ENCODE results near the gene CASTOR1.

Gene CASTOR1

DNA sequence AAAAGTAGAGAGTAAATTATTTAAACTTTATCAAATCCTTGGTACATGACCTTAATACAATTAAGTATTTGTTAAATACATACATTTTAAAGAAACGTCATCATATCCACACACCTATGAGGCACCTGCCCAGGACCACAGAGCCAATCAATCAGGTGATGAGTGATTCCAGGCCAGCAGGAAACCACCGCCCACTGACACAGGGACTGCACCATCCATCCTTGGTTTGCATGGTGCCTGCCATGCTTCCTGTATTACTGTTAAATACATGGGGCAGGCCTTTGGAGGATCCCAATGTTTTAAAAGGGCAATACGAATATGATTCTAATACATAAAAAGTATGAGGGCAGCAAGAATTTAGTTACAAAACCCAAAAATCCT is 44.4 kb upstream of the CASTOR1 start:
- no peak for DNase-seq (ENCODE audit: low read depth)
- TF ChIP-seq, protein P1, sequence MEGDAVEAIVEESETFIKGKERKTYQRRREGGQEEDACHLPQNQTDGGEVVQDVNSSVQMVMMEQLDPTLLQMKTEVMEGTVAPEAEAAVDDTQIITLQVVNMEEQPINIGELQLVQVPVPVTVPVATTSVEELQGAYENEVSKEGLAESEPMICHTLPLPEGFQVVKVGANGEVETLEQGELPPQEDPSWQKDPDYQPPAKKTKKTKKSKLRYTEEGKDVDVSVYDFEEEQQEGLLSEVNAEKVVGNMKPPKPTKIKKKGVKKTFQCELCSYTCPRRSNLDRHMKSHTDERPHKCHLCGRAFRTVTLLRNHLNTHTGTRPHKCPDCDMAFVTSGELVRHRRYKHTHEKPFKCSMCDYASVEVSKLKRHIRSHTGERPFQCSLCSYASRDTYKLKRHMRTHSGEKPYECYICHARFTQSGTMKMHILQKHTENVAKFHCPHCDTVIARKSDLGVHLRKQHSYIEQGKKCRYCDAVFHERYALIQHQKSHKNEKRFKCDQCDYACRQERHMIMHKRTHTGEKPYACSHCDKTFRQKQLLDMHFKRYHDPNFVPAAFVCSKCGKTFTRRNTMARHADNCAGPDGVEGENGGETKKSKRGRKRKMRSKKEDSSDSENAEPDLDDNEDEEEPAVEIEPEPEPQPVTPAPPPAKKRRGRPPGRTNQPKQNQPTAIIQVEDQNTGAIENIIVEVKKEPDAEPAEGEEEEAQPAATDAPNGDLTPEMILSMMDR (conservative IDR thresholded peaks at IDR 0.05; ENCODE audit: low read depth, low read length), result no peak
- H3K4me3 ChIP-seq (ENCODE audit: low read length), result no peak overlapping the region

DNA sequence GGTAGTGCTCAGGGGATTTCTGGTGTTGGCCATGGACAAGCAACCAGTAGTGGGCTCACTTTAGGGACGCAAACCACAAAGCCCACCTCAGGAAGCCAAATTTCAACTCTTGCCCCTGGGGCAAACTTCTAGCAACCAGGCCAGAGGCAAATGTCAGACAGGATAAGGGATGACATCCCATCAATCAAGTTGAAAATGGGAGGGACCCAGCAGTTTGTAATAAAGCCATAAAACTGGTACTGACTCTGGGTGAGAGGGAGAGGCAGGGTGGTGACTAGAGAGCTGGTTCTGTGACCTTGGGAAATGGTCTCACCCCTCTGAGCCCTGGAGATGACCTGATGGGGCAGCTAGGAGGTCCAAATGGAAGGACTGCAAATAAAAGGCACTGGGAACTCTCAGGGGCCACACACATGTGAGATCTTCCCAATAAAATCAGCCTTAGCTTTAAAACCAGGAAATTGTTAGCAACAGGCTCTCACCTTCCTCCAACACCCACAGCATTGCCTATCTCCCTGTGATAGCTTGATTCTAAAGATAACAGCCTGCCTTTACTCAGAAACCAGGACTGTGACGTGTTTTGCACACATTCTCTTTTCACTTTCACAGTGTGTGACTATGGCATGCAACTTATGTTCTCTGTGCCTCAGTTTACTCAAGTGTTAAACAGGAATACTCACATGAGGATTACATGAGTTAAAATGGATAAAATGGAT is 43.8 kb upstream of the CASTOR1 start:
- no peak overlapping the region for H3K4me3 ChIP-seq (ENCODE audit: low read length)
- TF ChIP-seq, protein P1 (conservative IDR thresholded peaks at IDR 0.05; ENCODE audit: low read depth, low read length), result no peak
- DNase-seq (ENCODE audit: low read depth), result no peak

DNA sequence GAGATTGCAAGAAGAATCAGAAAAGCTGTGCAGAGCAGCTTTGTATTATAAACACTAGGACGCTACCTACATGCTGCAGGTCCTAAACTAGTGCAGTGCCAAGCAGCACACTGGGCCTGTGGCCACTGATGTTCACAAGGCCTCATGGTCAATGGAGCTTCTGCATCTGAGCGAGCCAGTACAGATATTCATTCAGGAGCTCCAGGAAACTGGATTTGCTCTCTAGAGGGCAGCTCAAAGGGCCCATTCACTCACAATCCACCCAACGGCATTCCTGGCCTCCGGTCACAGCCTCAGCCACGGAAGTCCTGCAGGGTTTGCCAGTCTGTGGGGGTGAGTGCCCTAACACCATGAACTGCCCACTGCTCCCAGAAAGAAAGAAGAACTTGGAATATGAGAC is 43.2 kb upstream of the CASTOR1 start:
- no peak overlapping the region for H3K4me3 ChIP-seq (ENCODE audit: low read length)
- TF ChIP-seq, protein P1 (conservative IDR thresholded peaks at IDR 0.05; ENCODE audit: low read depth, low read length), result no peak
- no peak for DNase-seq (ENCODE audit: low read depth)

DNA sequence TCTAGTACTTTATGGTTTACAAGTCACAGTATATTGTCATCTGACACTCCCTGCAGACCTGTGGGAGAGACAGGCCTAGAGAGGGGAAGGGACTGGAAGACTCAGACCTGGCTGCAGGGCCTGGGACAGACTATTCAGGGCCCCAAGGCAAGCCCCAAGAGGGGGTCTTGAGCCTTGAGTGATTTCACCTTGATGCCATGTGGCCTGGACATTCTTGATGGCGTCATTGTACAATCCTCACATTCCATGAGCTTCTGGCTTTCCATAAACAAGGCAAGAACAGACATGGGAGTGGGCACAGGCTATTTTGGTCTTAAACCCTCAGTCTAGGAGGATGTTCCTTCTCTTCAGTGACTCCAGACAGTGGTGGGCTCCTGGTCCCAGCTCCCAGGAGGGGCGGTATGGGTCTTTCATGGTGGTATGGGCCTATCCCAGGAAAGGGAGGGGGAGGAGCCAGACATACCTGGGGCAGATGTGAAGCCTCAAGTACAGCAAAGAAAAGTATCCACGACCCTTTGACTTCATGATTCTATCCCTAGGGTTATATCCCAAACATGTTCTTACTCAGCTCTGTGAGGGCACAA is 39.3 kb upstream of the CASTOR1 start:
- TF ChIP-seq, protein P1 (conservative IDR thresholded peaks at IDR 0.05; ENCODE audit: low read depth, low read length), result no peak
- no peak overlapping the region for H3K4me3 ChIP-seq (ENCODE audit: low read length)
- DNase-seq (ENCODE audit: low read depth), result no peak

DNA sequence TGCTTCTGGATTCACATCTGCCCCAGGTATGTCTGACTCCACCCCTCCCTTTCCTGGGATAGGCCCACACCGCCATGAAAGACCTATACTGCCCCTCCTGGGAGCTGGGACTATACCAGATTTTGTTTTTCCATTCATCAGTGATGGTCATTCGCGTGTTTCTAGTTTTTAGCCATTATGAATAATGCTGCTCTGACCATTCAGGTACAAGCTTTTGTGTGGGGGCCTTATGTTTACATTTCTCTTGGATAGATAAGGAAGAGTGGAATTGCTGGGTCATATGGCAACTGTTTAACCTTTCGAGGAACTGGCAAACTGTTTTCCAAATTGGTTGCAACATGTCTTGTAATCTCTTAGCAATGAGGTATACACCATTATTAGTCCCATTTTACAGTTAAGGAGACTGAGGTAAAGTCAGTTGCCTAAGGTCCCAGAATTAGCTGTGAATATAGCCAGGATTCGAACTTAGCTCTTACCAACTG is 38.6 kb upstream of the CASTOR1 start:
- DNase-seq (ENCODE audit: low read depth), result no peak
- no peak overlapping the region for H3K4me3 ChIP-seq (ENCODE audit: low read length)
- TF ChIP-seq, protein P1 (conservative IDR thresholded peaks at IDR 0.05; ENCODE audit: low read depth, low read length), result peak; percentile 19

DNA sequence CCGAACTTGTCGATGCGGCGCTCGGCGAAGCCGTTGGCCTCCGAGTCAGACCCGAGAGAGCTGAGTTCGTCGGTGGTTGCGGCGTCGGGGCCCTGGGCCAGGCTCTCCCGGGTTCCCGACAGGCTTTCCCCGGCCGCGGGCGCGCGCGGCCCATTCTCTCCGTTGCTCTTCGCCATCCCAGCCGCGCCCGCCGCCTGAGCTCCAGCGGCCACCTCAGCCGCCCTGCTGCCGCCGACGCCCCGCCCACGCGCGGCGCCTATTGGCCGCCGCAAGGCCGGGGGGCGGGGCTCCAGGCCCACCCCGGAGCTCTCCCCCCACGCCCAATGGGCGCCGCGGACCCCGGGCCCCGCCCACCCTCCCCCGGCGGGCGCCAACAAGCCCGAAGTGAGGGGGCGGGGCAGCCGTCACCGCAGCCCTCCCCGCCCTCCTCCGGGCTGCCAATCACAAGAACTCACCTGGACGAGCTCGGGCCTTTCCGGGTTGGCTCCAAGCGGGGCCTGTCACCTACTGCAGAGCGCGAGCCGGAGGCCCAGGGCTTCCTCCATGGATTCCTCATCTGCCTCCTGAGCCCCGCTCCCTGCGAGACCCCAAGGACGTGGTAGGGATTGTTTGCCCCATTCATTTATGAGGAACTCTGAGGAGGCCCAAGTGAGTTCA is 37.5 kb upstream of the CASTOR1 start, which contains the start of gene TBC1D10A:
TSS of gene TBC1D10A (minus strand) at position 236 of the 657 bp plus-strand sequence. CDS start at position 176, 60 bp downstream.
- peak within 1 kb of the TSS; percentile 78 for H3K4me3 ChIP-seq (ENCODE audit: low read length)
- TF ChIP-seq, protein P1 (conservative IDR thresholded peaks at IDR 0.05; ENCODE audit: low read depth, low read length), result no peak
- peak; percentile 64 for DNase-seq (ENCODE audit: low read depth)
